K562 (cell line): ENCODE results near the gene ARHGEF26. TPM values are rescaled to one million over a fixed set of nuclear protein-coding genes. Genes with fewer than 3 reads are reported as not detected.

Source experiments
- ATAC-seq: fragments of 200-7000 bp; cut with Tn5 transposase; 3 replicates; pipeline ENCODE4 v1.9.1; 2020; ENCODE audit warnings: moderate library complexity
- BruUV-seq: library from RNA; stranded (reverse); fragments of 400-500 nt; replicated peaks from 2 replicates; lab custom pipeline; 2021; lab: Mats Ljungman, UMichigan
- CTCF ChIA-PET: fragments of 300-600 bp; formaldehyde crosslinking; extraction: SDS; loops from one replicate; lab custom pipeline; 2021; ENCODE audit warnings: low intra/inter-chr PET ratio; lab: Yijun Ruan, JAX
- POLR2A ChIA-PET: fragments of 300-600, 350-650 bp; sonication (Branson Sonifier 250); formaldehyde crosslinking; extraction: SDS; loops from one replicate; lab custom pipeline; 2021; ENCODE audit warnings: antibody characterized with exemption, inconsistent platforms; lab: Yijun Ruan, JAX
- DNase-seq, 4 experiments: peaks; one replicate each; pipeline versions ENCODE4 v3.0.0 to v3.0.0-alpha.2; 2011 to 2018; ENCODE audit warnings: low spot score in 3 of 4, mixed read lengths in 3 of 4; ENCODE audit errors: extremely low read depth in 1 of 4
- FAIRE-seq: peaks from 2 replicates; lab custom pipeline; 2011; peaks lifted over from hg19 to GRCh38; lab: Jason Lieb, UNC
- H2AFZ ChIP-seq: 2 replicates; pipeline ENCODE4 v1.6.0; 2011; ENCODE audit warnings: low read depth, low read length, control low read depth, inconsistent platforms
- H3K27ac ChIP-seq: fragments of 200-600 bp; 3 replicates; pipeline ENCODE4 v1.8.0; 2011; ENCODE audit warnings: low read depth, mild to moderate bottlenecking, control low read depth, inconsistent platforms, low read length, moderate library complexity, mixed read lengths; ENCODE audit errors: extremely low read depth
- H3K27me3 ChIP-seq, 2 experiments: fragments of 300-600 bp in 1 of 2; 2 replicates in 1 of 2; 3 replicates in 1 of 2; pipeline versions ENCODE4 v1.6.0 to v1.8.0; 2011; ENCODE audit warnings: inconsistent platforms in 2 of 2, low read length in 2 of 2, mild to moderate bottlenecking in 1 of 2, mixed read lengths in 1 of 2, moderate library complexity in 1 of 2; ENCODE audit not compliant: control insufficient read depth in 2 of 2, insufficient read depth in 2 of 2
- H3K36me3 ChIP-seq: fragments of 300-600 bp; 3 replicates; pipeline ENCODE4 v1.8.0; 2011; ENCODE audit warnings: mild to moderate bottlenecking, low read length, inconsistent platforms; ENCODE audit not compliant: control insufficient read depth, insufficient read depth
- H3K4me1 ChIP-seq, 2 experiments: fragments of 200-600 bp in 1 of 2; replicated peaks in 1 of 2; 2 replicates in 1 of 2; 3 replicates in 1 of 2; pipeline versions ENCODE4 v1.5.1 to v1.8.0; 2011; ENCODE audit warnings: inconsistent platforms in 2 of 2, low read length in 2 of 2, mild to moderate bottlenecking in 1 of 2, mixed read lengths in 1 of 2, moderate library complexity in 1 of 2; ENCODE audit not compliant: control insufficient read depth in 2 of 2, insufficient read depth in 2 of 2
- H3K4me2 ChIP-seq: 2 replicates; pipeline ENCODE4 v1.6.1; 2011; ENCODE audit warnings: low read length, control low read depth, inconsistent platforms, mixed read lengths; ENCODE audit not compliant: insufficient read depth
- H3K4me3 ChIP-seq: fragments of 200-600 bp; sonication (generic), shearing (Covaris generic); 2 replicates; pipeline ENCODE4 v1.5.1; 2016; ENCODE audit warnings: control low read depth, inconsistent platforms
- H3K79me2 ChIP-seq: fragments of 200-600 bp; 3 replicates; pipeline ENCODE4 v1.8.0; 2011; ENCODE audit warnings: low read length, inconsistent platforms; ENCODE audit not compliant: control insufficient read depth, insufficient read depth
- H3K9ac ChIP-seq, 2 experiments: 2 replicates each; pipeline versions ENCODE4 v1.6.0 to v1.6.1; 2011; ENCODE audit warnings: low read depth in 2 of 2, low read length in 2 of 2, control low read depth in 1 of 2, inconsistent platforms in 1 of 2, mild to moderate bottlenecking in 1 of 2, mixed read lengths in 1 of 2; ENCODE audit not compliant: insufficient read depth in 1 of 2
- H3K9me1 ChIP-seq: one replicate; pipeline ENCODE4 v1.6.0; 2011; ENCODE audit warnings: inconsistent platforms, mild to moderate bottlenecking, low read length, moderate library complexity; ENCODE audit not compliant: control insufficient read depth, insufficient read depth
- H3K9me3 ChIP-seq: replicated peaks from 2 replicates; pipeline ENCODE4 v1.5.1; 2011; ENCODE audit warnings: low read depth, low read length, inconsistent platforms; ENCODE audit not compliant: control insufficient read depth, insufficient read depth
- H4K20me1 ChIP-seq: replicated peaks from 2 replicates; pipeline ENCODE4 v1.6.1; 2011; ENCODE audit warnings: low read length, inconsistent platforms, mixed read lengths; ENCODE audit not compliant: control insufficient read depth, insufficient read depth
- BRF1 ChIP-seq: IDR thresholded peaks from 3 replicates; pipeline ENCODE4 v1.6.1; 2011; ENCODE audit warnings: borderline replicate concordance, mild to moderate bottlenecking; ENCODE audit not compliant: insufficient read length; ENCODE audit errors: extremely low read depth
- ETV1 ChIP-seq: fragments of 450-650 bp; conservative IDR thresholded peaks from 2 replicates; pipeline ENCODE4 v1.6.1; 2016; ENCODE audit warnings: missing genetic modification characterization, control low read depth, low read depth, missing compliant biosample characterization
- NFE2L1 ChIP-seq: fragments of 450-650 bp; IDR thresholded peaks from 2 replicates; pipeline ENCODE4 v1.6.1; 2016; ENCODE audit warnings: missing genetic modification characterization, low read depth, mild to moderate bottlenecking, missing compliant biosample characterization, moderate library complexity, borderline replicate concordance
- PCBP2 ChIP-seq: fragments of 200-400 bp; formaldehyde crosslinking; IDR thresholded peaks from 2 replicates; pipeline ENCODE4 v1.6.1; 2018; ENCODE audit warnings: low read length, low read depth, mild to moderate bottlenecking, moderate library complexity; ENCODE audit not compliant: poor library complexity, severe bottlenecking
- TOE1 ChIP-seq, 2 experiments: fragments of 450-650 bp in 1 of 2; sonication (generic) in 1 of 2; formaldehyde crosslinking in 1 of 2; IDR thresholded peaks; 2 replicates each; pipeline versions ENCODE4 v1.7.1 to v1.8.0; 2016 to 2022; ENCODE audit warnings: borderline replicate concordance in 2 of 2, mild to moderate bottlenecking in 2 of 2, antibody characterized with exemption in 1 of 2, inconsistent platforms in 1 of 2, low read depth in 1 of 2, missing genetic modification reagents in 1 of 2, moderate library complexity in 1 of 2
- YY1 ChIP-seq, 3 experiments: IDR thresholded peaks; 2 replicates each; pipeline ENCODE4 v1.6.1; 2011; ENCODE audit warnings: low read length in 2 of 3, mild to moderate bottlenecking in 2 of 3, moderate library complexity in 2 of 3, borderline replicate concordance in 1 of 3, control low read depth in 1 of 3, low read depth in 1 of 3; ENCODE audit not compliant: insufficient read depth in 3 of 3, insufficient replicate concordance in 2 of 3, control insufficient read depth in 1 of 3, insufficient read length in 1 of 3; ENCODE audit errors: extremely low read depth in 1 of 3
- ZNF12 ChIP-seq: sonication (generic); formaldehyde crosslinking; IDR thresholded peaks from 2 replicates; pipeline ENCODE4 v1.4.0; 2020; ENCODE audit warnings: mild to moderate bottlenecking, missing genetic modification reagents
- in situ Hi-C: fragments of 300-500 bp; cut with MboI; formaldehyde crosslinking; loops from 4 replicates; pipeline ENCODE4 v1.15.0; 2018; ENCODE audit warnings: inconsistent platforms, mixed read lengths
- intact Hi-C: fragments of 100-400 bp; cut with micrococcal nuclease; formaldehyde crosslinking; loops from 2 replicates; pipeline ENCODE4 v1.14.2; 2022
- polyA plus RNA-seq, 8 experiments: library from polyadenylated mRNA; depleted of rRNA in 4 of 8; stranded (reverse) in 5 of 8; unstranded in 3 of 8; fragments of >200 nt; fragmentation: Nextera tagmentation in 2 of 8; fragmentation: Illumina TruSeq in 1 of 8; extraction: Ambion mirVana in 2 of 8; extraction: Trizol in 1 of 8; gene quantifications; 2 replicates each; pipeline versions ENCODE4 v1.2.1 to v1.2.3, GENCODE V29; 2011 to 2014; ENCODE audit warnings: inconsistent platforms in 1 of 8, missing spikeins in 1 of 8
- total RNA-seq, 7 experiments: library from RNA; depleted of rRNA in 6 of 7; stranded (reverse); fragments of >200 nt in 6 of 7; fragmentation: Illumina TruSeq in 2 of 7; extraction: Trizol in 2 of 7; gene quantifications; 2 replicates each; pipeline versions ENCODE4 v1.2.1 to v1.2.3, GENCODE V29; 2011 to 2021; ENCODE audit warnings: low replicate concordance in 1 of 7
- TF ChIP-seq, protein P1 (sequence below): fragments of 450-650 bp; IDR thresholded peaks from 2 replicates; pipeline ENCODE4 v1.6.1; 2016; ENCODE audit warnings: low read depth, mild to moderate bottlenecking, moderate library complexity
- TF ChIP-seq, protein P2 (sequence below): fragments of 450-650 bp; formaldehyde crosslinking; IDR thresholded peaks from 2 replicates; pipeline ENCODE4 v1.4.0; 2020; ENCODE audit warnings: mild to moderate bottlenecking

The ARHGEF26 gene
- total and polyA plus RNA-seq, 9 of the 15 experiments (the other 6 are each of a cell fraction or from before 2014, with no cell fraction given): 0.01 to 0.11 (median 0.04) TPM; not detected in 2

- DNase-seq: no peak
- CTCF ChIA-PET: no interaction called here
Measured at GRCh38 chr3:154161806-154162205, 40.6 kb downstream of the ARHGEF26 start.

More at GRCh38 chr3:154161806-154162205, 40.6 kb downstream of the ARHGEF26 start:
- Histone ChIP-seq H2AFZ (no peak overlapping the region), H3K4me3 (no peak overlapping the region), H3K9me1 (no peaks in the 10 kb centered on the region), H4K20me1 (no peaks in the 10 kb centered on the region), H3K27ac (no peak overlapping the region), H3K4me1 (no peaks in the 10 kb centered on the region), H3K9ac (no peak overlapping the region), H3K4me2 (no peak overlapping the region), H3K79me2 (no peaks in the 10 kb centered on the region), H3K27me3 (no peaks in the 10 kb centered on the region), H3K9me3 (no peaks in the 10 kb centered on the region), H3K36me3 (no peaks in the 10 kb centered on the region)
- POLR2A ChIA-PET: no interaction called here
- TF ChIP-seq ETV1 (no peak), NFE2L1 (tag) (no peak), BRF1 (no peak), ZNF12 (no peak), YY1 (IDR thresholded peaks at IDR 0.05; ENCODE audit: borderline replicate concordance in 1 of 3, control insufficient read depth in 1 of 3, extremely low read depth in 1 of 3, insufficient read depth in 3 of 3, insufficient read length in 1 of 3, insufficient replicate concordance in 2 of 3, low read depth in 1 of 3, low read length in 2 of 3) (no peak), TOE1 (IDR thresholded peaks at IDR 0.05; ENCODE audit: borderline replicate concordance) (no peak), TOE1 (CRISPR knock-in tag; IDR thresholded peaks at IDR 0.05; ENCODE audit: borderline replicate concordance, low read depth) (no peak), PCBP2 (no peak)
- TF ChIP-seq, protein P1, sequence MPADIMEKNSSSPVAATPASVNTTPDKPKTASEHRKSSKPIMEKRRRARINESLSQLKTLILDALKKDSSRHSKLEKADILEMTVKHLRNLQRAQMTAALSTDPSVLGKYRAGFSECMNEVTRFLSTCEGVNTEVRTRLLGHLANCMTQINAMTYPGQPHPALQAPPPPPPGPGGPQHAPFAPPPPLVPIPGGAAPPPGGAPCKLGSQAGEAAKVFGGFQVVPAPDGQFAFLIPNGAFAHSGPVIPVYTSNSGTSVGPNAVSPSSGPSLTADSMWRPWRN: no peak
- TF ChIP-seq, protein P2, sequence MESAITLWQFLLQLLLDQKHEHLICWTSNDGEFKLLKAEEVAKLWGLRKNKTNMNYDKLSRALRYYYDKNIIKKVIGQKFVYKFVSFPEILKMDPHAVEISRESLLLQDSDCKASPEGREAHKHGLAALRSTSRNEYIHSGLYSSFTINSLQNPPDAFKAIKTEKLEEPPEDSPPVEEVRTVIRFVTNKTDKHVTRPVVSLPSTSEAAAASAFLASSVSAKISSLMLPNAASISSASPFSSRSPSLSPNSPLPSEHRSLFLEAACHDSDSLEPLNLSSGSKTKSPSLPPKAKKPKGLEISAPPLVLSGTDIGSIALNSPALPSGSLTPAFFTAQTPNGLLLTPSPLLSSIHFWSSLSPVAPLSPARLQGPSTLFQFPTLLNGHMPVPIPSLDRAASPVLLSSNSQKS (CRISPR knock-in tag): no peak
- intact Hi-C loops: no loop called here
- FAIRE-seq: no peak
- ATAC-seq: no peak
- in situ Hi-C loops: no loop called here
- no TSS peak for BruUV-seq
